Adrenal gland (tissue), 5 donors: ENCODE measurements around the gene SLC38A11.

ENCODE experiments used
- POLR2A ChIP-seq, 2 donors: fragments of 450-650 bp; IDR thresholded peaks; one replicate each; pipeline ENCODE4 v1.6.1; 2017; ENCODE audit warnings: antibody characterized with exemption in 2 of 2, mild to moderate bottlenecking in 2 of 2, moderate library complexity in 1 of 2
- TF ChIP-seq, protein P1 (sequence below), 6 experiments: fragments of 450-650 bp in 4 of 6; fragments of 200-600 bp in 2 of 6; sonication (generic) in 1 of 6; IDR thresholded peaks; 1 replicate in 5 of 6; 2 replicates in 1 of 6; pipeline versions ENCODE4 v1.5.1 to v1.8.0; 2016 to 2021; ENCODE audit warnings: antibody characterized with exemption in 6 of 6, mild to moderate bottlenecking in 2 of 6, moderate library complexity in 1 of 6
- donor health status: DM: no; HTN: no; CAD: no.

- TF ChIP-seq, protein P1, sequence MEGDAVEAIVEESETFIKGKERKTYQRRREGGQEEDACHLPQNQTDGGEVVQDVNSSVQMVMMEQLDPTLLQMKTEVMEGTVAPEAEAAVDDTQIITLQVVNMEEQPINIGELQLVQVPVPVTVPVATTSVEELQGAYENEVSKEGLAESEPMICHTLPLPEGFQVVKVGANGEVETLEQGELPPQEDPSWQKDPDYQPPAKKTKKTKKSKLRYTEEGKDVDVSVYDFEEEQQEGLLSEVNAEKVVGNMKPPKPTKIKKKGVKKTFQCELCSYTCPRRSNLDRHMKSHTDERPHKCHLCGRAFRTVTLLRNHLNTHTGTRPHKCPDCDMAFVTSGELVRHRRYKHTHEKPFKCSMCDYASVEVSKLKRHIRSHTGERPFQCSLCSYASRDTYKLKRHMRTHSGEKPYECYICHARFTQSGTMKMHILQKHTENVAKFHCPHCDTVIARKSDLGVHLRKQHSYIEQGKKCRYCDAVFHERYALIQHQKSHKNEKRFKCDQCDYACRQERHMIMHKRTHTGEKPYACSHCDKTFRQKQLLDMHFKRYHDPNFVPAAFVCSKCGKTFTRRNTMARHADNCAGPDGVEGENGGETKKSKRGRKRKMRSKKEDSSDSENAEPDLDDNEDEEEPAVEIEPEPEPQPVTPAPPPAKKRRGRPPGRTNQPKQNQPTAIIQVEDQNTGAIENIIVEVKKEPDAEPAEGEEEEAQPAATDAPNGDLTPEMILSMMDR (IDR thresholded peaks at IDR 0.05), result no peak
- no peak for TF ChIP-seq POLR2A (IDR thresholded peaks at IDR 0.05)
These were observed 108.0 kb downstream of the SLC38A11 start for GRCh38 chr2:164847291-164847690.
